ENCODE measurements around the gene SPECC1.
"Not testable (repeated sequence)": the region's sequence is repeated elsewhere in the genome, so short reads cannot be mapped to it uniquely, and the experiment has no call there.

SPECC1 gene

GRCh38 chr17:20180661-20181060 is 171.5 kb downstream of the SPECC1 start:
- no peak for DNase-seq

- no peak for DNase-seq
Observed at GRCh38 chr17:20184181-20184580, 175.0 kb downstream of the SPECC1 start.

- DNase-seq, result no peak
Observed at GRCh38 chr17:20184977-20185619, 175.9 kb downstream of the SPECC1 start.

GRCh38 chr17:20187049-20187448 is 177.9 kb downstream of the SPECC1 start:
- no peak for DNase-seq

GRCh38 chr17:20189302-20189701 is 180.1 kb downstream of the SPECC1 start:
- DNase-seq, result no peak

- DNase-seq, result no peak
Observed at GRCh38 chr17:20189979-20190378, 180.8 kb downstream of the SPECC1 start.

- DNase-seq, result no peak
Observed at GRCh38 chr17:20190605-20191004, 181.4 kb downstream of the SPECC1 start.

- no peak for DNase-seq
Observed at GRCh38 chr17:20191056-20191455, 181.9 kb downstream of the SPECC1 start.

- DNase-seq, result not testable (repeated sequence)
Observed at GRCh38 chr17:20196286-20196685, 187.1 kb downstream of the SPECC1 start.

- no peak for DNase-seq
Observed at GRCh38 chr17:20197272-20197926, 188.2 kb downstream of the SPECC1 start.

GRCh38 chr17:20200016-20200795 is 191.0 kb downstream of the SPECC1 start:
- DNase-seq, result no peak

- DNase-seq, result no peak
Observed at GRCh38 chr17:20200865-20201458, 191.8 kb downstream of the SPECC1 start.

GRCh38 chr17:20202141-20202621 is 193.0 kb downstream of the SPECC1 start:
- no peak for DNase-seq

- DNase-seq, result no peak
Observed at GRCh38 chr17:20203018-20203417, 193.9 kb downstream of the SPECC1 start.

- DNase-seq, result no peak
Observed at GRCh38 chr17:20203761-20204263, 194.7 kb downstream of the SPECC1 start.

- DNase-seq, result no peak
Observed at GRCh38 chr17:20205609-20206008, 196.4 kb downstream of the SPECC1 start.

GRCh38 chr17:20206068-20206467 is 196.9 kb downstream of the SPECC1 start:
- no peak for DNase-seq

- DNase-seq, result no peak
Observed at GRCh38 chr17:20206591-20206990, 197.4 kb downstream of the SPECC1 start.

GRCh38 chr17:20207262-20207985 is 198.3 kb downstream of the SPECC1 start:
- no peak for DNase-seq

GRCh38 chr17:20208717-20209116 is 199.6 kb downstream of the SPECC1 start:
- no peak for DNase-seq

GRCh38 chr17:20210180-20210579 is 201.0 kb downstream of the SPECC1 start:
- DNase-seq, result no peak

GRCh38 chr17:20210614-20211013 is 201.5 kb downstream of the SPECC1 start:
- no peak for DNase-seq
